HL-60 (cell line): ENCODE measurements around the gene ITPR3.

Source experiments
- DNase-seq, 2 experiments: peaks; one replicate each; pipeline ENCODE4 v3.0.0-alpha.2; 2010 to 2020; ENCODE audit warnings: low read depth in 1 of 2, low spot score in 1 of 2
- H3K27ac ChIP-seq: fragments of 250-450 bp; sonication (Bioruptor Pico); replicated peaks from 2 replicates; pipeline ENCODE4 v1.5.1; 2020; ENCODE audit warnings: mild to moderate bottlenecking, moderate library complexity
- H3K27me3 ChIP-seq: fragments of 250-450 bp; sonication (Bioruptor Pico); 2 replicates; pipeline ENCODE4 v1.5.1; 2021; ENCODE audit warnings: mild to moderate bottlenecking, moderate library complexity; ENCODE audit not compliant: insufficient read depth, poor library complexity, severe bottlenecking
- H3K4me3 ChIP-seq: replicated peaks from 2 replicates; pipeline ENCODE4 v1.5.1; 2011; ENCODE audit warnings: mild to moderate bottlenecking, control low read depth, low read length; ENCODE audit not compliant: insufficient read depth
- CTCF ChIP-seq: IDR thresholded peaks from one replicate; pipeline ENCODE4 v1.5.1; 2011; ENCODE audit warnings: low read length, control low read depth, inconsistent platforms; ENCODE audit not compliant: insufficient read depth
- GABPA ChIP-seq: IDR thresholded peaks from 2 replicates; pipeline ENCODE4 v1.6.1; 2012; ENCODE audit warnings: low read depth
- POLR2AphosphoS5 ChIP-seq: IDR thresholded peaks from 2 replicates; pipeline ENCODE4 v1.6.1; 2012; ENCODE audit warnings: low read depth
- REST ChIP-seq: IDR thresholded peaks from 2 replicates; pipeline ENCODE4 v1.6.1; 2012; ENCODE audit warnings: low read depth; ENCODE audit not compliant: insufficient replicate concordance
- SPI1 ChIP-seq: IDR thresholded peaks from 2 replicates; pipeline ENCODE4 v1.6.1; 2012; ENCODE audit warnings: low read depth, mild to moderate bottlenecking, borderline replicate concordance

Gene ITPR3

GRCh38 chr6:33698494-33698893 lies 77.4 kb downstream of the ITPR3 start:
- TF ChIP-seq GABPA (no peak), CTCF (no peak), REST (no peak), SPI1 (no peak), POLR2AphosphoS5 (no peak)
- H3K27ac ChIP-seq, result no peak overlapping the region
- no peak overlapping the region for H3K4me3 ChIP-seq
- H3K27me3 ChIP-seq, result no peaks in the 10 kb centered on the region
- DNase-seq, result no peak

- Histone ChIP-seq H3K27ac (no peak overlapping the region), H3K27me3 (no peaks in the 10 kb centered on the region), H3K4me3 (no peak overlapping the region)
- TF ChIP-seq GABPA, result no peak
- no peak for TF ChIP-seq CTCF
- TF ChIP-seq POLR2AphosphoS5, result no peak
- TF ChIP-seq REST, result no peak
- no peak for TF ChIP-seq SPI1
- no peak for DNase-seq
Observed at GRCh38 chr6:33699131-33699530, 78.0 kb downstream of the ITPR3 start.

- H3K27ac ChIP-seq, result no peak overlapping the region
- DNase-seq, result no peak
- no peak for TF ChIP-seq GABPA
- no peak for TF ChIP-seq CTCF
- TF ChIP-seq REST, result no peak
- TF ChIP-seq SPI1, result no peak
- no peak for TF ChIP-seq POLR2AphosphoS5
Observed at GRCh38 chr6:33699739-33700138, 78.6 kb downstream of the ITPR3 start.

More at GRCh38 chr6:33699739-33700138, 78.6 kb downstream of the ITPR3 start:
- Histone ChIP-seq H3K27me3 (no peaks in the 10 kb centered on the region), H3K4me3 (no peak overlapping the region)
